Omental fat pad (tissue), 4 donors: ENCODE results near the gene ZNF581. TPM values are rescaled to one million over a fixed set of nuclear protein-coding genes. Genes with fewer than 3 reads are reported as not detected.

Source experiments
- ATAC-seq: fragments of 150-250 bp; one replicate; pipeline ENCODE4 v1.9.1; 2016; ENCODE audit warnings: mild to moderate bottlenecking, moderate library complexity; ENCODE audit not compliant: low FRiP score
- DNase-seq: peaks from one replicate; pipeline ENCODE4 v3.0.0-alpha.2; 2019; ENCODE audit warnings: low spot score
- CTCF ChIP-seq, 3 donors: fragments of 450-650 bp; IDR thresholded peaks; one replicate each; pipeline ENCODE4 v1.5.1; 2016 to 2017; ENCODE audit warnings: antibody characterized with exemption in 3 of 3, mild to moderate bottlenecking in 3 of 3, moderate library complexity in 2 of 3
- total RNA-seq, 4 donors: library from RNA; depleted of rRNA; stranded (reverse); fragments of >200 nt; gene quantifications; one replicate each; pipeline ENCODE4 v1.1.0, GENCODE V29; 2016

Gene ZNF581
- total RNA-seq, 4 donors from 2014 or later: 9.9 to 15.0 (median 11.9) TPM

- ATAC-seq: no peak
Observed at GRCh38 chr19:55676383-55676782, 32.9 kb downstream of the ZNF581 start.

GRCh38 chr19:55676889-55677505 lies 33.5 kb downstream of the ZNF581 start:
- ATAC-seq (no peak), DNase-seq (no peak)
- no peak for TF ChIP-seq CTCF (IDR thresholded peaks at IDR 0.05)

More at GRCh38 chr19:55676383-55676782, 32.9 kb downstream of the ZNF581 start:
- no peak for TF ChIP-seq CTCF (IDR thresholded peaks at IDR 0.05)
- DNase-seq: no peak

DNA sequence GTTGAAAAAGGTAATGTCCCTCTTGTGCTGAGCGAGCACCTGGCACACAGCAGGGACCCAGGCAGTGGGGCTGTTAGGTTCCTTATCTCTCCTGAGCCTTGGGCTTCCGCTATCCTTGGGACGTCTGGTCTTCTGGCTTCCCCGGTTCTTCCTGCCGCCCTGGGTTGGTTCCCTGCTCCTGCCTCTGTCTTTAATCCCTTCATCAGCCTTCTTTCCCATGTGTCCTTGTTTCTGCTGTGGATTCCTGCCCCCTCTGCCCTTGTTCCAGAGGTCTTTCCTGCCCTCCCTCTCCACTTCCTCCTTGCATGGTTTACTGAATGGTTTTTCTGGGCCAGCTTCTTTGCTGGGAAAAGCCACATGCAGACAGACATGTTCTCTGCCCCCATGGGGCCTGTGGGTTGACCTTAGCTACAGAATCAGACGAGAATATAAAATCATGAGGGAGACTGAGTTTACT lies 34.2 kb downstream of the ZNF581 start:
- no peak for TF ChIP-seq CTCF (IDR thresholded peaks at IDR 0.05)
- DNase-seq (no peak), ATAC-seq (no peak)

DNA sequence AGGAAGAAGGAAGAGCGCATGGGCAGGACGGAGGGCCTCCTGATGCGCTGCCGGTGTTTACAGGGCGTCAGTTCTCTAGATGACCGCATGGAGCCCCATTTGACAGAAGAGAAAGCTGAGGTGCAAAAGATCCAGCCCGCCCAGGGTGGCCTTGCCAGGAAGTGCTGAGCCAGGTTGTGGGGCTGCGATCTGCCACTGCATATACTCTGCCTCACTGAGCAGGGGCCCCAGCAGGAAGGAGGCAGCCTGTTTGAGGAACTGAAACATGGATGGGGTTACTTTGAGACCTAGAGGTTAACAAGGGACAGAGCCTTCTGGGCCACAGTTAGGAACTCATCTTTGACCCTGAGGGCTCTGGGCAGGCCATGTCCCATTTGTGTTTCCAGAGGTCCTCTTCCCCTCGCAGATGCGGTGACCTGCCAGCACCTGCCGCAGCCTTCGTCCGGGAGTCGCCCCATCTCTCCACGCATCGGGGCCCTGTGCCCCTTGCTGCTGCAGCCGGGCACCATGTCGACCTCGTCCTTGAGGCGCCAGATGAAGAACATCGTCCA lies 34.7 kb downstream of the ZNF581 start:
- no peak for TF ChIP-seq CTCF (IDR thresholded peaks at IDR 0.05)
- ATAC-seq (no peak), DNase-seq (no peak)

GRCh38 chr19:55679343-55680257 lies 36.2 kb downstream of the ZNF581 start:
- DNase-seq (no peak), ATAC-seq (no peak)
- no peak for TF ChIP-seq CTCF (IDR thresholded peaks at IDR 0.05)

DNA sequence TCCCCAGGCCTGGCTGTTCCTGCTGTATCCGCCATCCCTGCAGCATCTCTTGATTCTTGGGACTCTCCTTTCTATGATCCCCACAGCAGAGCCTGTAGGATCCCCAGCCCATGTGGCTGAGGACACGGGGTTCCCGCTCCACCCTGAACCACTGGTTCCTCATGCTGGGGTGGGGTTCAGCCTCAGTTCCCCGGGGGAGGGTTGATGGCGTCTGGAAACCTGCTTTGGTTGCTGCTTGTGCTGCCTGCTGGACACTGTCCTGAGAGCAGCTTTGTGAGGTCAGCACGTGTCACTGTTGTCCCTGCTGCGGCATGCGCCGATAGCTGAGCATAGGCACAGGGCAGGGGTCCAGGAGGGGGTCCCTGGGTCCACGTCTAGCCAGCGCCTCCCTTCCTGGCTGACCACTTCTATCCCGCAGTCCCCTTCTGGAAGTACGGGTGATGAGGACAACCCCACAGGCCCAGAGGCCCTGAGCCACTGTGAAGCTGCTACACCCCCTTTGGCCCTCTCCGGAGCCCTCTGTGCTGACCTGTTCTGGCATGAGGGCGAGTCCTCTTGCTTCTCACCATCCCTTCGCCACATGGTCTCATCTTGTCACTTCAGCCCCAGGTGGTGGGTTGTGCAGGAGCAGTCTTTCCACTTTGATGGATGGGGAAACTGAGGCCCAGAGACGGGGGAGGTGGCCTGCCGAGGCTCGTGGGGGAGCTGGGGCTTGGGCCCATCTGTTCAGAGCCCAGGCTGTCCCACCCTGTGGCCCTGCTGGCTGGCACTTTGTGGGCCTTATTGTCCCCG lies 37.1 kb downstream of the ZNF581 start:
- TF ChIP-seq CTCF (IDR thresholded peaks at IDR 0.05): no peak
- no peak for DNase-seq

More for the DNA sequence above, 37.1 kb downstream of the ZNF581 start:
- ATAC-seq: no peak
